CD4-positive, alpha-beta T cell treated with Interleukin-12 subunit alpha and Interleukin-12 subunit beta, for 1 hour (primary cell): ENCODE measurements around the gene ADGRB2.
A peak's percentile ranks its signal among the peaks of the same experiment; 100 is the strongest.

ENCODE experiments used
- DNase-seq: peaks from one replicate; pipeline ENCODE4 v3.0.0-alpha.2; 2020

ADGRB2 gene

DNA sequence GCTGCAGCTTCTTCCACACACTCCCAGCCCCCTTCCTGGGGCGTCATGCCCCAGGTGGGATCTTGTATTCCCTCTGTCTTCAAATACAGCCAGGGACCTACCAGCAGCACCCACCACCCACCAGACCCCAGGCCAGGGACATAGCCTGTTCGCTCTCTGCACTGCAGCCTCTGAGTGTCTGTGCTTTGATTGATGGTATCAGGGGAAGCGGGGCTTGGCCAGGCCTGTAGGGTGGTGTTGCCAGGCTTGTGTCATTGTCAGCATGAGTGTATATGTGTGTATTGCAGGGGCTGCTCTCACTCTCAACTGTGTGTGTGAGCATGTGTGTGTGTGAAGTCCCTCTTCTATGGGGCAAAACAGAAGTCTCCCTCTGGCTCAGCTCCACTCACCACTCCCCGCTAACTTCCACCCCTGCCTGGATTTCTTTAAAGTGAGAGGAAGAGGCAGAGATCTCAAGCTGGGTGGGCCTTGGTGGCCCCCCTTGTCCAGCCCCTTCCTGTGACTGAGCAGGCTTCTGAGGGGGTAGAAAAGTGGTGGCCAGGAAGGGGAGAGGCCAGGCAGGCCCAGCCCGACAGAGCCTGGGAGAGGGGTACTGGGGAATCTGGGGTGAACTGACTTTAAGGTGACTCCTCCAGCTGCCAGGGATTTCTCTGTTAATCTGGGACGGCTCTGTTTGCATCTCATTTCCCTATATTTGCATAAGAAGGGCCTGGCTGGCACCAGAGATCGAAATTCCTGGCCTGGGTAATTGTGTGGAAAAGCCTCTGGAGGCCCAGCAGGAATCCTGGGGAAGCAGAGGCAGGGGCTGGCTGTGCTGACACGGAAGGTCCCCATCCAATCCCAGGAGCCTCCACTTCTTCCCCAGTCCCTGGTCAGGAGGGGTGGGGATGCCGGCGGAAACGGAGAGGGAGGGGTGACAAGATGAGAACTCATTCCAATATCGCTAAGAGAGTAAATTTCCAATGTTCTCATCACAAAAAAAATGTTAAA, 18.6 kb upstream of the ADGRB2 start:
- no peak for DNase-seq

GRCh38 chr1:31781756-31782371, 17.7 kb upstream of the ADGRB2 start:
- DNase-seq = no peak

- no peak for DNase-seq
Measured at GRCh38 chr1:31781138-31781755, 17.1 kb upstream of the ADGRB2 start.

DNA sequence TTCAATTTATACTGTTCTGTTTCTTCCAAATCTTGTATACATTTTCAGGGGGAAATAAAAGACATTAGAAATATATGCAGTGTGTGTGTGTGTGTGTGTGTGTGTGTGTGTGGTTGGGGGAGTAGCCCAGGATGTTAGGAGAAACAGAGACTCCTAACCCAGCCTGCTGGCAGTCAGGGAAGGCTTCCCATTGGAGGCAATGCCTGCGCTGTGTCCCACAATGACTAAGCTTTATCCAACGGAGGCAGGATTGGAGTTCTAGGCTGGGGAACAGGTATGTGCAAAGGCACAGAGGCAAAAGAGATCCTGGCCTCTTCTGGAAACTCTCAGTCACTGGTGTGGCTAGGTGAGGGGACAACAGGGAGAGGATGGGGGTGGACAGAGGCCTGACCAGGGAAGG, 16.5 kb upstream of the ADGRB2 start:
- no peak for DNase-seq

DNA sequence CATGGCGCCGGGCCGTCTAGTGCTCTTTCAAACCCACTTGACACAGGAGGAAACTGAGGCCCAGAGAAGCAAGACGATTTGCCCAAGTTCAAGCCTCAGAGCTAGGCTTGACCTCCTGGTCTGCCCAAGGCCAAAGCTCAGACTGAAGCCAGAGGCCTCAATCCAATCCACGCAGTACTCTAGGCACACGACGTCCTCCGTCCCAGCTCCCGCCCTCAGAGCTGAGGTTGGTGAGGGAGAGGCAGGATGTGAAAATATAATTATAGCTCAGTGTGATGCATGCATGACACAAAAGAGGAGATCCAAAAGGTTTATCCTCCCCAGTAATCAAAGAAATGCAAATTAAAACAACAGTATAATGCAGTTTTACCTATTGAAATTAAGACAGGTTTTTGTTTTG, 15.5 kb upstream of the ADGRB2 start:
- DNase-seq = no peak

GRCh38 chr1:31778763-31779488, 14.8 kb upstream of the ADGRB2 start:
- no peak for DNase-seq

GRCh38 chr1:31776516-31776915, 12.4 kb upstream of the ADGRB2 start:
- DNase-seq = no peak

GRCh38 chr1:31776032-31776431, 11.9 kb upstream of the ADGRB2 start:
- DNase-seq = no peak

- no peak for DNase-seq
Measured at GRCh38 chr1:31775210-31775999, 11.3 kb upstream of the ADGRB2 start.

DNA sequence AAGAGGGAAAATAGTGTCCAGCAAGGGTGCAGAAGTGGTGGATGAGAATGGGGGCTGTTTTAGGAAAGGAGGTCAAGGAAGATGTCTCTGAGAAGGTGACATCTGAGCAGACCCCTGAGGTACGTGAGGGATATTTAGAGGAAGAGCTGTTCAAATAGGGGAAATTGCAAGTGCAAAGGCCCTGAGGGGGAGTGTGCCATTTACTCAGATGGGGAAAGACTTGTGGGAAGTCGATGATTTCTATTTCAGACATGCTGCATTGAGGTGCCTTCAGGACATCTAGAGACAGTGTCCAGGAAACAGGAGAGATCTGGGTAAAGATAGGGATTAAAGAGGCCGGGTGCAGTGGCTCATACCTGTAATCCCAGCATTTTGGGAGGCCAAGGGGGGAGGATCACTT, 10.4 kb upstream of the ADGRB2 start:
- no peak for DNase-seq

DNA sequence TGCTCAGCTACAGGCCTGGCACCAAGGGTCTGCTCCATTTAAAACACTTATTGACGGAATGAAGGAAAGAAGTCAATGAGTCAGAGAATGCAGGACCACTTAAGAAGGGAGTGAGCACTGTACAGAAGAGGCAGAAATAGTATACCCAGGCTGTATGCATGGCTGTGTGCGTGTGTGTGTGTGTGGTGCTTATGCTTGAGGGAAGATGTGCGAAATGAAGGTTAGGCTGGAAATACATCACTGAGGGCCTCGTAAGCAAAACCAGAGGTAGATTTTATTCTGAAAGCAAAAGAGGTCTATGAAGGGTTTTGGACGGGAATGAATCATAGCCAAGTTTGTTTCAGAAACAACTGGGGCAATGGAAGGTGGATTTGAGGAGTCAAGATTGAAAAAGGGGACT, 9.7 kb upstream of the ADGRB2 start:
- DNase-seq = no peak

DNA sequence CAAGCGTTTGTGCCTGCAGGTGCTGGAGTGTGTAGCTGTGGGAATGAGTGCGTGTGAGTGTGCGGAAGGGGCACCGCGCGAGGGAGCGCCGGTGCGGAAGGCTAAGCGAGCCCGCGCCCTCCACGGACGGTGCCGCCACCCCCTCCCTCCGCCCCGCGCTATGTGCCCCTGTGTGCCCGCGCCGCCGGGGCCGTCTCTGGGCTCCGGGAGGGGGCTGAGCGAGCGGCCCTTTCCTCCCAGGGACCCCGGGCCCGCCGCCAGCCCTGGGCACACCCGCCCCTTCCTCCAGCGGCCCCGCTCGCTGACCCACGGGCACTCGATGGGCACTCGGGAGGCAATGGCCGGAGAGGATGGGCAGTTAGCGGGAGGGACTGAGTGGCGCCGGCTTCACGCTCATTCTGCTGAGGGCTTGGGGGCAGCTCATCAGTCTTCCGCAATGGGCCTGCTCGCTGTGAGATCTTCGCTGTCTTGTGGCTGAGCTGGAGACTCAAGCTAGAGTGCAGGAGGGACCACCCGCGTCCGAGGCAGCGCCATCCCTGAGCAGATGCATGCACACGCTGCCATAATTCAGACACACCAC, 8.6 kb upstream of the ADGRB2 start:
- DNase-seq = no peak

DNA sequence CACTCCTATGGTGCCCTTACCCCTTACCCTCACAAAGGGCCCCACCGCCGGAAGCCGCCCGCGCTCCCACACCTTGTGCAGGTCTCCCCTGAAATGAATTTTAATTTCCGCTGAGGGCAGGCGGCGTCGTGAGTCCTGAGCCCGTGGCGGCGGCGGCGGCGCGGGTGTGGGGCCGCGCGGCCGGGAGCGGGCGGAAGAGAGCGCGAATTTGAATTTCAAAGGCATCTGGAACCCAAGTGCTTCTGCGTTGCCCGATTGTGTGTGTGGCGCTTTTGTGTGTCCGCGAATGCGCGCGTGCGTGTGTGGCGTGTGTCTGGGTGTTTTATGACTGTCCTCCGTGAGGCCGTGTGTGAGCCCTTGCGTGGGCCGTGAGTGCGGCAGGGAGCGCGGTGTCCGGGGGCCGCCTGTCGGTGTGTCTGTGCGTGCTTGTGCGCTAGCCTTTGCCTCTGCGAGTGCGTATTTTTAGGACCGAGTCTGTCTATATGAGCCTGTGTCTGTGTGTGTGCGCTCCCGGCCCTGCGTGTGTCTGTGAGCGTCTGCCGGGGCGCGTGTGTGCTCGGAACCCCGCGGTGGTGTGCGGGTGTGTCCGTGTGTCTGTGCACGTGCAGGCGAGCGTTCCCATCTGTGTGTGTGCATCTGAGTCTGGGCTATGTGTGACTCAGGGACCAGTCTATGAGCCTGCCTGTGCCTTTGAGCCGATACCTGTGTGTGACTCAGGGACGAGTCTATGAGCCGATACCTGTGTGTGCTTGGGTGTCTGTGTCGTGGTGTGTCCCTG, 7.9 kb upstream of the ADGRB2 start:
- peak; percentile 41 for DNase-seq

DNA sequence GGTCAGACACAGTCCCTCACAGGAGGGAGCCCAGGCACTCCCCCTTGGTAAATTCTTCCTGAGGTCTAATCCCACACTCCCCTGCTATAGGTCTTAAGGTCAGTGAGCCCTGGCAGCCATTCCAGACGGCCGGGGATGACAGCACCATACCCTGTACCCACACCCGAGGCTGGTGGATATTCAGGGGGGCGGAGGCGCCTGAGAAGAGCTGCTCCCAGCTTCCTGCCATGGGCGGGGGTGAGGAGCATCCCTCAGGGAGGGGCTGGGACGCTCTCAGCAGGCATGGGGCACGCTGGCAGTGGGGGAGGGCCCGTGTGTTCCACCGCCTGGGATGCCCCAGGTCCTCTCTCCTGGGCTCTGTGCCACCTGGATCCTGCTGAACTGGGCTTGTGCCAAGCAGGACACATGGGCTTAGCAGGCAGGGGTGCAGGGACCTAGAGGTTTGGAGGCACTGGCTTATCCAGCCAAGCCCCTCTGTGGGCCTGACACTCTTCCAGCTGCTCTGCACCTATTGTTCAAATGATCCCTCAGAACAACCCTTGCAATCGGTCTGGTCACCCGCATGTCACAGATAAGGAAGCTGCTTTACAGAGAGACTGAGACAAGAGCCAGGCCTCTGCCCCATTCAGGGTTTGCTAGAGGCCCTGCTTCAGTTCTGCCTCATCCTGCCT, 5.7 kb upstream of the ADGRB2 start:
- DNase-seq = no peak

GRCh38 chr1:31768939-31769704, 5.0 kb upstream of the ADGRB2 start:
- no peak for DNase-seq

DNA sequence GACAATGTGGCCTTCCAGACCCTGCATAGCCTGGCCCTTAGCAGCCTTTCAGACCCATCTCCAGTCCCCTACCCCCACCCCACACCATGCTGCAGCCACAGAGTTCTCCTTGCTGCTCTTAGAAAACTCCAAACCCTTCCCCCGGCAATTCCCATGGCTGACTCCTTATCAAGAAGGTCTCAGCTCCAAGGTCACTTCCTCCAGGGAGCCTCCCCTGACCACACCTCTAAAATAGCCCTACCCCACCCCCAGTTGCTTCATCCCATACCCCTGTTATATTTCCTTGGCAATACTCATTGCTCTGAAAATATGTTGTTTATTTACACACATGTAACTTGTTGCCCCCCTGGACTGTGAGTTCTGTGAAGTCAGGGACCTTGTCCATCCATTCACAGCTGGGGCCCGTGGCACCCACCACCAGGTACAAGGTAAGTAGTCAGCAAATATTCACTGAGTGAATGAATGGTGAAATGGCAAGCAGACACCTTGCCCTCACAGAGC, 4.3 kb upstream of the ADGRB2 start:
- no peak for DNase-seq

- DNase-seq = no peak
Measured at GRCh38 chr1:31767225-31767624, 3.1 kb upstream of the ADGRB2 start.

GRCh38 chr1:31765516-31765915, 1.4 kb upstream of the ADGRB2 start:
- DNase-seq = no peak

DNA sequence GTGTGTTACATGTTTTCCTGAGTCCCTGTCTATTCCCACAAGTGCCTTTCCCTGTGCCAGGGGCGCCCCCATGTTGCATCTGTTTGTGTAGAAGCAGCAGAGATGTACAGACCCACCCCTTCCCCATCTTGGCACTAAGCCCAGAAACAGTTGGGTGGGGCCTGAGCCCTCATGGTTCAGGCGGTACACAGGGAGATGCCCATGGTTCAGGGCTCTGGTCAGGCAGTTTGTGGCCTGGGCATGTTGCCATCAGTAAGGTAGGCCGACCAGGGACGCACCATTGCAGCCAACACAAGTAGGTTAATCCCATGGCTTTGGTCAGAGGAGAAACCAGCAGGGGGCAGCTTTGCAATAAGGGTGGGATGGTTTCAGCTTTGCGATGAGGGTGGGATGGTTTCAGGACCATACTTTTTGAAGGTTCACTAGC, 914 bp upstream of the ADGRB2 start:
- DNase-seq = no peak
